PFSK-1 (cell line): ENCODE measurements around the gene BCL2.

Experiments used
- FOXP2 ChIP-seq: optimal IDR thresholded peaks from 2 replicates; pipeline ENCODE3; 2011; ENCODE audit warnings: borderline replicate concordance, control low read depth, inconsistent platforms; ENCODE audit not compliant: insufficient read depth; ENCODE audit errors: extremely low read length, extremely low read depth
- POLR2AphosphoS5 ChIP-seq: IDR thresholded peaks from 2 replicates; pipeline ENCODE4 v1.6.1; 2012; ENCODE audit warnings: low read depth, mild to moderate bottlenecking, control low read depth, low read length, moderate library complexity
- TAF1 ChIP-seq: IDR thresholded peaks from 2 replicates; pipeline ENCODE4 v1.6.1; 2012; ENCODE audit warnings: low read length, control low read depth, borderline replicate concordance; ENCODE audit not compliant: insufficient read depth
- TF ChIP-seq, protein P1 (sequence below), 2 experiments: IDR thresholded peaks; 2 replicates each; pipeline versions ENCODE4 v1.6.1 to v1.8.0; 2011 to 2012; ENCODE audit warnings: low read depth in 2 of 2, low read length in 2 of 2, control low read depth in 1 of 2, inconsistent platforms in 1 of 2, mild to moderate bottlenecking in 1 of 2, moderate library complexity in 1 of 2; ENCODE audit not compliant: insufficient read depth in 1 of 2

DNA sequence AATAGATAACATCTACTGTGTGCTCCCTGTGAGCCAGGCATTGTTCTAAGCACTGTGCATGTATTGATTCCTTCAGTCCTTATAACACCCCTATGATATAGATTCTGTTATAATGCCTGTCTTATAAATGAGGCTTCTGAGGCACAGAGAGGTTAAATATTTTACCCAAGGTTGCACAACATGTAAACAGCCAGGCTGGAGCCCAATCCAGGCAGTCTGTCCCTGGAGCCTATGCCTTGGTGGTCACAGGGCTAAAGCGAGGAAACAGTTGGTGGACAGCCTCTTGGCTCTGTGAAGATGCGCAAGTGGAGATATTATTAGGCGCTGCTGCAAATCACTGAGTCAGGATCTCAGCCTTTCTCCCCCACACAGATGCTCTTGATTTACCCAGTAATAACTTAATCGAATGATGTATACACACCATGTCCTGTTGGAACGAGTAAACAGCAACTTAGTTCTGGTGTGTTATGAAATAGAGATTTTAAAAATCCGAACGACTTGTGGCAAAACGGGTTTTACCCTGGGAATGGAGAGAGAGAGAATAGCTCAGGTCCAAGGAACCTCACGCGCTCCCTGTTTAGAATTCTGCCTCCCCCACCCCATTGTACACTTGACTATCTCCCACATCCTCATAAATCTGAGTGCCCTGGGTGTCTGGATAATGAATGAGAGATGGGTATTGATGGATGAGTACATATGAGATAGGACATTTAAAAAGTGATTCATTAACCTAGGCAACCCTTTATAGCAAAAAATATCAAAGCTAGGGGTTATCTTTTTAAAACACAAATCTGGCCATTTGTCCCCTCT is 231.9 kb downstream of the BCL2 start:
- no peak for TF ChIP-seq TAF1
- TF ChIP-seq, protein P1, sequence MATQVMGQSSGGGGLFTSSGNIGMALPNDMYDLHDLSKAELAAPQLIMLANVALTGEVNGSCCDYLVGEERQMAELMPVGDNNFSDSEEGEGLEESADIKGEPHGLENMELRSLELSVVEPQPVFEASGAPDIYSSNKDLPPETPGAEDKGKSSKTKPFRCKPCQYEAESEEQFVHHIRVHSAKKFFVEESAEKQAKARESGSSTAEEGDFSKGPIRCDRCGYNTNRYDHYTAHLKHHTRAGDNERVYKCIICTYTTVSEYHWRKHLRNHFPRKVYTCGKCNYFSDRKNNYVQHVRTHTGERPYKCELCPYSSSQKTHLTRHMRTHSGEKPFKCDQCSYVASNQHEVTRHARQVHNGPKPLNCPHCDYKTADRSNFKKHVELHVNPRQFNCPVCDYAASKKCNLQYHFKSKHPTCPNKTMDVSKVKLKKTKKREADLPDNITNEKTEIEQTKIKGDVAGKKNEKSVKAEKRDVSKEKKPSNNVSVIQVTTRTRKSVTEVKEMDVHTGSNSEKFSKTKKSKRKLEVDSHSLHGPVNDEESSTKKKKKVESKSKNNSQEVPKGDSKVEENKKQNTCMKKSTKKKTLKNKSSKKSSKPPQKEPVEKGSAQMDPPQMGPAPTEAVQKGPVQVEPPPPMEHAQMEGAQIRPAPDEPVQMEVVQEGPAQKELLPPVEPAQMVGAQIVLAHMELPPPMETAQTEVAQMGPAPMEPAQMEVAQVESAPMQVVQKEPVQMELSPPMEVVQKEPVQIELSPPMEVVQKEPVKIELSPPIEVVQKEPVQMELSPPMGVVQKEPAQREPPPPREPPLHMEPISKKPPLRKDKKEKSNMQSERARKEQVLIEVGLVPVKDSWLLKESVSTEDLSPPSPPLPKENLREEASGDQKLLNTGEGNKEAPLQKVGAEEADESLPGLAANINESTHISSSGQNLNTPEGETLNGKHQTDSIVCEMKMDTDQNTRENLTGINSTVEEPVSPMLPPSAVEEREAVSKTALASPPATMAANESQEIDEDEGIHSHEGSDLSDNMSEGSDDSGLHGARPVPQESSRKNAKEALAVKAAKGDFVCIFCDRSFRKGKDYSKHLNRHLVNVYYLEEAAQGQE (IDR thresholded peaks at IDR 0.05; ENCODE audit: insufficient read depth in 1 of 2, low read depth in 2 of 2, low read length in 2 of 2) = no peak
- no peak for TF ChIP-seq POLR2AphosphoS5
- TF ChIP-seq FOXP2 = no peak
